Measurements from ENCODE around the gene SLC22A23.

The SLC22A23 gene

GRCh38 chr6:3231247-3232016 lies 225.4 kb downstream of the SLC22A23 start:
- no peak for DNase-seq (ENCODE audit: extremely low read depth in 1 of 2, low read depth in 1 of 2)

- no peak for DNase-seq (ENCODE audit: extremely low read depth in 1 of 2, low read depth in 1 of 2)
Measured at GRCh38 chr6:3230900-3231246, 226.0 kb downstream of the SLC22A23 start.

- DNase-seq (ENCODE audit: extremely low read depth in 1 of 2, low read depth in 1 of 2) = no peak
Measured at GRCh38 chr6:3230256-3230882, 226.5 kb downstream of the SLC22A23 start.

GRCh38 chr6:3229566-3230178 lies 227.2 kb downstream of the SLC22A23 start:
- no peak for DNase-seq (ENCODE audit: extremely low read depth in 1 of 2, low read depth in 1 of 2)

GRCh38 chr6:3228771-3229565 lies 227.9 kb downstream of the SLC22A23 start:
- DNase-seq (ENCODE audit: extremely low read depth in 1 of 2, low read depth in 1 of 2) = no peak

GRCh38 chr6:3228046-3228671 lies 228.7 kb downstream of the SLC22A23 start:
- DNase-seq (ENCODE audit: extremely low read depth in 1 of 2, low read depth in 1 of 2) = no peak

- no peak for DNase-seq (ENCODE audit: extremely low read depth in 1 of 2, low read depth in 1 of 2)
Measured at GRCh38 chr6:3227363-3228045, 229.3 kb downstream of the SLC22A23 start, which contains the start of gene TUBB2B. Gene TUBB2B (minus strand): TSS chr6:3227653. CDS start chr6:3227543, 110 bp downstream.

GRCh38 chr6:3226481-3227362 lies 230.1 kb downstream of the SLC22A23 start:
- no peak for DNase-seq (ENCODE audit: extremely low read depth in 1 of 2, low read depth in 1 of 2)

- DNase-seq (ENCODE audit: extremely low read depth in 1 of 2, low read depth in 1 of 2) = no peak
Measured at GRCh38 chr6:3226042-3226441, 230.8 kb downstream of the SLC22A23 start.

GRCh38 chr6:3222506-3223038 lies 234.3 kb downstream of the SLC22A23 start:
- no peak for DNase-seq (ENCODE audit: extremely low read depth in 1 of 2, low read depth in 1 of 2)

GRCh38 chr6:3221578-3221977 lies 235.3 kb downstream of the SLC22A23 start:
- no peak for DNase-seq (ENCODE audit: extremely low read depth in 1 of 2, low read depth in 1 of 2)

GRCh38 chr6:3220366-3220765 lies 236.5 kb downstream of the SLC22A23 start:
- no peak for DNase-seq (ENCODE audit: extremely low read depth in 1 of 2, low read depth in 1 of 2)

All from activated CD8-positive, alpha-beta memory T cell treated with anti-CD3 and anti-CD28 coated beads for 1 hour (primary cell).